HepG2 (cell line): ENCODE results near the gene ANKS4B. TPM values are rescaled to one million over a fixed set of nuclear protein-coding genes. Genes with fewer than 3 reads are reported as not detected.
A peak's percentile ranks its signal among the peaks of the same experiment; 100 is the strongest.

ENCODE experiments used
- CBFB ChIP-seq: sonication (generic); formaldehyde crosslinking; IDR thresholded peaks from 2 replicates; pipeline ENCODE4 v1.4.0; 2020; ENCODE audit warnings: missing genetic modification reagents
- GFI1 ChIP-seq: sonication (generic); formaldehyde crosslinking; IDR thresholded peaks from 2 replicates; pipeline ENCODE4 v1.5.0; 2020; ENCODE audit warnings: missing genetic modification reagents, mild to moderate bottlenecking, borderline replicate concordance
- HNRNPL ChIP-seq: fragments of 200-400 bp; formaldehyde crosslinking; IDR thresholded peaks from 2 replicates; pipeline ENCODE4 v1.6.1; 2017; ENCODE audit warnings: mild to moderate bottlenecking, low read depth, low read length
- ISL2 ChIP-seq: sonication (generic); formaldehyde crosslinking; IDR thresholded peaks from 2 replicates; pipeline ENCODE4 v1.5.0; 2020; ENCODE audit warnings: missing genetic modification reagents
- JARID2 ChIP-seq: sonication (generic); formaldehyde crosslinking; IDR thresholded peaks from 2 replicates; pipeline ENCODE4 v1.8.1; 2023; ENCODE audit warnings: missing genetic modification reagents, inconsistent platforms; ENCODE audit not compliant: insufficient replicate concordance
- KDM1A ChIP-seq: IDR thresholded peaks from 2 replicates; pipeline ENCODE4 v1.6.1; 2016; ENCODE audit warnings: missing compliant biosample characterization
- NONO ChIP-seq, 2 experiments: fragments of 450-650 bp in 1 of 2; sonication (generic) in 1 of 2; formaldehyde crosslinking in 1 of 2; IDR thresholded peaks in 1 of 2; conservative IDR thresholded peaks in 1 of 2; 2 replicates each; pipeline versions ENCODE4 v1.6.1 to v1.8.0; 2017 to 2022; ENCODE audit warnings: mild to moderate bottlenecking in 1 of 2, missing genetic modification reagents in 1 of 2, moderate library complexity in 1 of 2
- NR1H2 ChIP-seq: sonication (generic); formaldehyde crosslinking; IDR thresholded peaks from 2 replicates; pipeline ENCODE4 v1.8.1; 2022; ENCODE audit warnings: low read depth, missing genetic modification reagents, borderline replicate concordance
- SP5 ChIP-seq: IDR thresholded peaks from 2 replicates; pipeline ENCODE4 v1.6.1; 2016; ENCODE audit warnings: low read depth, borderline replicate concordance
- TEAD3 ChIP-seq: optimal IDR thresholded peaks from 2 replicates; pipeline ENCODE3; 2016; ENCODE audit warnings: borderline replicate concordance
- ZFP91 ChIP-seq: sonication (generic); formaldehyde crosslinking; IDR thresholded peaks from 2 replicates; pipeline ENCODE4 v1.9.0; 2022; ENCODE audit warnings: missing genetic modification reagents, mild to moderate bottlenecking, borderline replicate concordance
- ZHX2 ChIP-seq, 2 experiments: sonication (generic) in 1 of 2; formaldehyde crosslinking in 1 of 2; IDR thresholded peaks; 2 replicates each; pipeline versions ENCODE4 v1.6.1 to v1.9.0; 2014 to 2022; ENCODE audit warnings: antibody characterized with exemption in 1 of 2, borderline replicate concordance in 1 of 2, inconsistent platforms in 1 of 2, low read depth in 1 of 2, missing genetic modification reagents in 1 of 2
- polyA plus RNA-seq, 8 experiments: library from polyadenylated mRNA; depleted of rRNA in 3 of 8; stranded (reverse) in 7 of 8; unstranded in 1 of 8; fragments of >200 nt; fragmentation: Illumina TruSeq in 4 of 8; extraction: Trizol in 4 of 8; gene quantifications; 2 replicates each; pipeline versions ENCODE4 v1.2.1 to v1.2.3, GENCODE V29; 2011 to 2016; ENCODE audit warnings: low read depth in 4 of 8, missing spikeins in 1 of 8, mixed read lengths in 1 of 8; ENCODE audit not compliant: insufficient read depth in 1 of 8
- total RNA-seq, 5 experiments: library from RNA; depleted of rRNA; stranded (reverse); fragments of >200 nt; fragmentation: Illumina TruSeq; extraction: Trizol; gene quantifications; 2 replicates each; pipeline ENCODE4 v1.2.3, GENCODE V29; 2016; ENCODE audit warnings: low read depth in 1 of 5
- TF ChIP-seq, protein P1 (sequence below): sonication (generic); formaldehyde crosslinking; IDR thresholded peaks from 2 replicates; pipeline ENCODE4 v1.8.1; 2023; ENCODE audit warnings: mild to moderate bottlenecking, missing genetic modification reagents
- TF ChIP-seq, protein P2 (sequence below), 2 experiments: fragments of 450-650 bp in 1 of 2; sonication (generic) in 1 of 2; formaldehyde crosslinking; IDR thresholded peaks; 2 replicates each; pipeline versions ENCODE4 v1.5.0 to v1.8.0; 2020 to 2022; ENCODE audit warnings: mild to moderate bottlenecking in 1 of 2, missing genetic modification reagents in 1 of 2

Gene ANKS4B
- total and polyA plus RNA-seq, 2 of the 13 experiments (the other 11 are each of a cell fraction or from before 2014, with no cell fraction given) = 6.5 to 30.0 TPM

DNA sequence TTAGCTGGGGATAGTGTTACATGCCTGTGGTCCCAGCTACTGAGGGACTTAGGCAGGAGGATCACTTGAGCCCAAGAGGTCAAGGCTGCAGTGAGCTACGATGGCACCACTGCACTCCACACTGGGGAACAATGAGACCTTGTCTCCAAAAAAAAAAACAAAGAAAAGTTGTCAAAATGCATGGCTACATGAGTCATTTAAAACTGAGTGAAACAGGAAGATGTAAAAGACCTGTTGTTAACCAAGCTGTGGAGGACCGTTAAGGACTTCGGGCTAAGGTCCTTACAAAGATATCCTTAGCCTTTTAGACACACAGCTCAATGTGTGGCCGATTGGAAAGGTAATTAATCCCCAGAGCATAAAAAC is 47.2 kb upstream of the ANKS4B start (continued):
- TF ChIP-seq ZFP91 (CRISPR knock-in tag) (no peak), JARID2 (no peak), SP5 (0 out of 2 replicates have a peak, but pooled peaks have one; percentile 34), CBFB (CRISPR knock-in tag) (no peak; the same call in 1 of the 2 replicates), TEAD3 (CRISPR knock-in tag) (peak; percentile 54), ISL2 (CRISPR knock-in tag) (peak; percentile 46), NONO (IDR thresholded peaks at IDR 0.05) (no peak), NONO (CRISPR knock-in tag; conservative IDR thresholded peaks at IDR 0.05) (no peak), HNRNPL (no peak), GFI1 (CRISPR knock-in tag) (no peak; the same call in none of the 2 replicates), KDM1A (CRISPR knock-in tag) (peak; percentile 69), NR1H2 (CRISPR knock-in tag) (no peak), ZHX2 (IDR thresholded peaks at IDR 0.05; ENCODE audit: low read depth) (0 out of 2 replicates have a peak, but pooled peaks have one; percentile 48), ZHX2 (CRISPR knock-in tag; IDR thresholded peaks at IDR 0.05; ENCODE audit: borderline replicate concordance) (no peak)
- TF ChIP-seq, protein P1, sequence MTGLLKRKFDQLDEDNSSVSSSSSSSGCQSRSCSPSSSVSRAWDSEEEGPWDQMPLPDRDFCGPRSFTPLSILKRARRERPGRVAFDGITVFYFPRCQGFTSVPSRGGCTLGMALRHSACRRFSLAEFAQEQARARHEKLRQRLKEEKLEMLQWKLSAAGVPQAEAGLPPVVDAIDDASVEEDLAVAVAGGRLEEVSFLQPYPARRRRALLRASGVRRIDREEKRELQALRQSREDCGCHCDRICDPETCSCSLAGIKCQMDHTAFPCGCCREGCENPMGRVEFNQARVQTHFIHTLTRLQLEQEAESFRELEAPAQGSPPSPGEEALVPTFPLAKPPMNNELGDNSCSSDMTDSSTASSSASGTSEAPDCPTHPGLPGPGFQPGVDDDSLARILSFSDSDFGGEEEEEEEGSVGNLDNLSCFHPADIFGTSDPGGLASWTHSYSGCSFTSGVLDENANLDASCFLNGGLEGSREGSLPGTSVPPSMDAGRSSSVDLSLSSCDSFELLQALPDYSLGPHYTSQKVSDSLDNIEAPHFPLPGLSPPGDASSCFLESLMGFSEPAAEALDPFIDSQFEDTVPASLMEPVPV (CRISPR knock-in tag) = no peak
- TF ChIP-seq, protein P2, sequence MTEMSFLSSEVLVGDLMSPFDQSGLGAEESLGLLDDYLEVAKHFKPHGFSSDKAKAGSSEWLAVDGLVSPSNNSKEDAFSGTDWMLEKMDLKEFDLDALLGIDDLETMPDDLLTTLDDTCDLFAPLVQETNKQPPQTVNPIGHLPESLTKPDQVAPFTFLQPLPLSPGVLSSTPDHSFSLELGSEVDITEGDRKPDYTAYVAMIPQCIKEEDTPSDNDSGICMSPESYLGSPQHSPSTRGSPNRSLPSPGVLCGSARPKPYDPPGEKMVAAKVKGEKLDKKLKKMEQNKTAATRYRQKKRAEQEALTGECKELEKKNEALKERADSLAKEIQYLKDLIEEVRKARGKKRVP (CRISPR knock-in tag; IDR thresholded peaks at IDR 0.05) = no peak
